ENCODE data around the gene NSMCE1. TPM values are rescaled to one million over a fixed set of nuclear protein-coding genes. Genes with fewer than 3 reads are reported as not detected.

Gene NSMCE1
- total and polyA plus RNA-seq, 2 of the 4 experiments (the other 2 are of a cell fraction), result 47.5 to 120 TPM

DNA sequence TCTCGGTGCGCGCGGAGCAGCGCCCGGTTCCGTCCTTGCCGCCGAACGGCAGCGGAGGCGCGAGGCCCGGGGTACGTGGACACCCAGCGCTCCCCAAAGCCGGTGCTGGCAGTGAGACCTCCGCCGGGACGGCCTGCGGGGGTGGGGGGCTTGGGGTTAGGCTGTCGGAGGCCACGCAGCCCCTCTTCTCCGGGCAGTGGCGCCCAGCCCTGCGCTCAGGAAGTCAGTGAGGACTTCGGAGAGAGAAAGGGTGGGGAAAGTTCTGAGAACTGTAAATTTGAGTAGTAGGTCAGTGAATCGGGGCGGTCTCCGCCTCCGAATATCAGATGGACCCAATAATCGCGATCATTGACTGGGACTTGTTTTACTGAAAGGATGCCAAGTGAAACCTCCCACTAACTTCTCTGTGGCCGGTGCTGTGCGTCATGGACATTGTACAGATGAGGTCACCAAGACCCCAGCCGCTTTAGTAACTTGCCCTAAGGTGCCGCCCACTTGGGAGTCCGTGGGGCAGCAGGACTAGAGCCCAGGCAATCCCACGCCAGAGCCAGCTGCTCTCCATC, 45.7 kb upstream of the NSMCE1 start (continued):
- TF ChIP-seq RCOR1 (IDR thresholded peaks at IDR 0.05; ENCODE audit: insufficient replicate concordance, low read length), result no peak

DNA sequence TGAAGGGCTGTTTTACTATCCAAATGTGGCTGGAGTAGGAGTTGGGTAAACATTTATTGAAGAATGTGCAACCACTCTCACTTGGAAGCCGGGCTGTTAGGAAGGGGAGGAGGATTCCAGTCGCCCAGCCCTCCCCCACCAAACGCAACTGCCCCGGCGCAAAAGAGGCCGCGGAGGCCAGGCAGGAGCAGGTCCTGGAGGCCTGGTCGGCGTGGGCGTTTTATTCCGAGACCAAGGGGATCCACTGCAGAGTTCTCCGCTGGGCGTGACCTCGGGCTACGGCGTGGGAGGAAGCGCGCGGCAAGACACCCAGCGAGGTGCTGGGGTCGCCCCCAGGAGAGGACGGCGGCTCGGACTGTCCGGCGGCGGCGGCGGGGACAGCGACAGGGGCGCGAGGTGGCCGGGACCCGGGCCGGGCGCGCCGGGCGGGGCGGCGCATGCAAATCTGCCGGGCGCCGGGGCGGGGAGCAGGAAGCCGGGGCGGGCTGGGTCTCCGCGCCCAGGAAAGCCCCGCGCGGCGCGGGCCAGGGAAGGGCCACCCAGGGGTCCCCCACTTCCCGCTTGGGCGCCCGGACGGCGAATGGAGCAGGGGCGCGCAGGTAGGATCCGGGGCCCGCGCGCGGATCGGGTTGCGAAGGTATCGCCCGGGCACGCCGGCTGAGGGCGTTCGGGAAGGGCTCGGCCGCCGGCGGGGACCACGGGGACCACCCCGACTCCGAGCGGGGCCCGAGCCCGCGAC, 45.0 kb upstream of the NSMCE1 start, which contains the start of gene IL4R:
TSS of gene IL4R (plus strand) at position 553 of the 739 bp plus-strand sequence. CDS start 26,230 bp downstream, outside the sequence.
- peak; percentile 77 for DNase-seq
- peak within 1 kb of the TSS; percentile 71 for H3K4me2 ChIP-seq (ENCODE audit: low read depth, low read length)
- H3K36me3 ChIP-seq (ENCODE audit: control insufficient read depth, insufficient read depth, low read length), result peaks cover 11% of the 10 kb centered on the region
- ChIA-PET POLR2A (ENCODE audit: unreplicated experiment) (no interaction called here), CTCF (no interaction called here)
- dilution Hi-C loops (cut with HindIII; ENCODE audit: low sequenced_read_pairs, unreplicated experiment) (no loop called here), intact Hi-C loops (cut with micrococcal nuclease) (loop anchor here (1.0 to 5.0 kb wide), 3 partner anchors 46 to 79 kb away; partner anchors contain the start of gene NSMCE1), in situ Hi-C loops (cut with MboI; ENCODE audit: low sequenced_read_pairs) (loop anchor here (5.0 kb wide), 1 partner anchor 46 kb away; the partner anchor contains the start of gene NSMCE1)
- H4K5ac ChIP-seq (ENCODE audit: low read depth, low read length), result peak within 1 kb of the TSS; percentile 90
- peak within 1 kb of the TSS; percentile 72 for H2AK5ac ChIP-seq (ENCODE audit: low read depth, low read length)
- peak within 1 kb of the TSS; percentile 69 for H2BK20ac ChIP-seq (ENCODE audit: low read depth, low read length)
- peak; percentile 75 for ATAC-seq (ENCODE audit: low read depth)
- peaks cover 17% of the 10 kb centered on the region for H3K9me1 ChIP-seq (ENCODE audit: insufficient read depth, low read length)
- 0% methylated on average over 73 of the region's 85 CpGs; no CpG with 5 or more reads in 1 of the 2 experiments for WGBS, 2 experiments (ENCODE audit: extremely low coverage in 2 of 2, insufficient read length in 1 of 2)
- H2BK120ac ChIP-seq (ENCODE audit: low read depth, low read length), result peak within 1 kb of the TSS; percentile 92
- H3K56ac ChIP-seq (ENCODE audit: extremely low read depth, insufficient read depth, low read length), result peak within 1 kb of the TSS; percentile 69
- peak within 1 kb of the TSS; percentile 89 for H3K9ac ChIP-seq (ENCODE audit: low read depth, low read length)
- H3K27ac ChIP-seq (ENCODE audit: insufficient read depth, low read length), result peak within 1 kb of the TSS; percentile 95
- peak within 1 kb of the TSS; percentile 97 for H2AFZ ChIP-seq (replicated peaks; ENCODE audit: low read length, poor library complexity)
- H2AK9ac ChIP-seq (replicated peaks; ENCODE audit: low read depth, low read length, poor library complexity), result peak within 1 kb of the TSS; percentile 95
- H3K4ac ChIP-seq (ENCODE audit: low read depth, low read length), result peak within 1 kb of the TSS; percentile 96
- H3K4me1 ChIP-seq (ENCODE audit: control insufficient read depth, insufficient read depth, low read length), result peaks cover 26% of the 10 kb centered on the region
- peaks cover 26% of the 10 kb centered on the region for H4K20me1 ChIP-seq (ENCODE audit: insufficient read depth, low read length)
- H3K23ac ChIP-seq (ENCODE audit: low read depth, low read length), result peak within 1 kb of the TSS; percentile 83
- H2BK5ac ChIP-seq (ENCODE audit: low read depth, low read length, poor library complexity, severe bottlenecking), result peak within 1 kb of the TSS; percentile 94
- H3K18ac ChIP-seq (ENCODE audit: low read depth, low read length), result peak within 1 kb of the TSS; percentile 50
- peak within 1 kb of the TSS; percentile 83 to 86 for H4K8ac ChIP-seq (ENCODE audit: low read depth in 2 of 2, low read length in 2 of 2)
- no TSS peak for BruUV-seq (replicated peaks)
- peak within 1 kb of the TSS; percentile 1; the same call in 1 of the 3 replicates for H2BK15ac ChIP-seq (ENCODE audit: low read depth, low read length)
- H3K9me3 ChIP-seq (ENCODE audit: control insufficient read depth, insufficient read depth, low read length), result no peaks in the 10 kb centered on the region
- peak within 1 kb of the TSS; percentile 90 for H4K91ac ChIP-seq (ENCODE audit: insufficient read depth, low read depth, low read length)
- peak within 1 kb of the TSS; percentile 74 for H3K4me3 ChIP-seq (ENCODE audit: insufficient read depth, low read depth, low read length)
- H3K27me3 ChIP-seq (ENCODE audit: control insufficient read depth, insufficient read depth, low read length), result no peaks in the 10 kb centered on the region
- H3K14ac ChIP-seq (replicated peaks; ENCODE audit: low read depth, low read length), result peak within 1 kb of the TSS; percentile 90
- peaks cover 7 to 49% of the 10 kb centered on the region in 2 experiments; a peak in 3 of 4 replicates for H3K79me1 ChIP-seq (ENCODE audit: low read depth in 1 of 2, low read length in 2 of 2)
- peak; percentile 24 for TF ChIP-seq RAD21 (IDR thresholded peaks at IDR 0.05; ENCODE audit: low read length)
- no peak for TF ChIP-seq MAFK (IDR thresholded peaks at IDR 0.05; ENCODE audit: low read depth, low read length)
- TF ChIP-seq, protein P1, sequence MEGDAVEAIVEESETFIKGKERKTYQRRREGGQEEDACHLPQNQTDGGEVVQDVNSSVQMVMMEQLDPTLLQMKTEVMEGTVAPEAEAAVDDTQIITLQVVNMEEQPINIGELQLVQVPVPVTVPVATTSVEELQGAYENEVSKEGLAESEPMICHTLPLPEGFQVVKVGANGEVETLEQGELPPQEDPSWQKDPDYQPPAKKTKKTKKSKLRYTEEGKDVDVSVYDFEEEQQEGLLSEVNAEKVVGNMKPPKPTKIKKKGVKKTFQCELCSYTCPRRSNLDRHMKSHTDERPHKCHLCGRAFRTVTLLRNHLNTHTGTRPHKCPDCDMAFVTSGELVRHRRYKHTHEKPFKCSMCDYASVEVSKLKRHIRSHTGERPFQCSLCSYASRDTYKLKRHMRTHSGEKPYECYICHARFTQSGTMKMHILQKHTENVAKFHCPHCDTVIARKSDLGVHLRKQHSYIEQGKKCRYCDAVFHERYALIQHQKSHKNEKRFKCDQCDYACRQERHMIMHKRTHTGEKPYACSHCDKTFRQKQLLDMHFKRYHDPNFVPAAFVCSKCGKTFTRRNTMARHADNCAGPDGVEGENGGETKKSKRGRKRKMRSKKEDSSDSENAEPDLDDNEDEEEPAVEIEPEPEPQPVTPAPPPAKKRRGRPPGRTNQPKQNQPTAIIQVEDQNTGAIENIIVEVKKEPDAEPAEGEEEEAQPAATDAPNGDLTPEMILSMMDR (conservative IDR thresholded peaks at IDR 0.05; ENCODE audit: low read depth, low read length), result no peak
- TF ChIP-seq CEBPB (IDR thresholded peaks at IDR 0.05; ENCODE audit: low read depth, low read length), result no peak
- peak; percentile 65 for TF ChIP-seq POLR2A (IDR thresholded peaks at IDR 0.05; ENCODE audit: low read depth, low read length)
- TF ChIP-seq MXI1 (IDR thresholded peaks at IDR 0.05; ENCODE audit: borderline replicate concordance, low read depth, low read length), result peak; percentile 59; the same call in 1 of the 2 replicates
- TF ChIP-seq RFX5 (IDR thresholded peaks at IDR 0.05; ENCODE audit: low read depth, low read length), result no peak
- TF ChIP-seq MAZ (IDR thresholded peaks at IDR 0.05; ENCODE audit: borderline replicate concordance, low read depth, low read length), result peak; percentile 45; the same call in 1 of the 2 replicates
- TF ChIP-seq, protein P2, sequence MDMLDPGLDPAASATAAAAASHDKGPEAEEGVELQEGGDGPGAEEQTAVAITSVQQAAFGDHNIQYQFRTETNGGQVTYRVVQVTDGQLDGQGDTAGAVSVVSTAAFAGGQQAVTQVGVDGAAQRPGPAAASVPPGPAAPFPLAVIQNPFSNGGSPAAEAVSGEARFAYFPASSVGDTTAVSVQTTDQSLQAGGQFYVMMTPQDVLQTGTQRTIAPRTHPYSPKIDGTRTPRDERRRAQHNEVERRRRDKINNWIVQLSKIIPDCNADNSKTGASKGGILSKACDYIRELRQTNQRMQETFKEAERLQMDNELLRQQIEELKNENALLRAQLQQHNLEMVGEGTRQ (IDR thresholded peaks at IDR 0.05; ENCODE audit: low read depth, low read length), result no peak
- TF ChIP-seq RCOR1 (IDR thresholded peaks at IDR 0.05; ENCODE audit: insufficient replicate concordance, low read length), result peak; percentile 58
- TF ChIP-seq CHD1 (IDR thresholded peaks at IDR 0.05; ENCODE audit: low read depth, low read length), result no peak
- TF ChIP-seq FOS (IDR thresholded peaks at IDR 0.05; ENCODE audit: low read depth, low read length), result 0 out of 2 replicates have a peak, but pooled peaks have one; percentile 5
- no peak for TF ChIP-seq BHLHE40 (IDR thresholded peaks at IDR 0.05; ENCODE audit: low read depth, low read length)
